A172 (cell line): ENCODE results near the gene EFNA2. TPM values are rescaled to one million over a fixed set of nuclear protein-coding genes. Genes with fewer than 3 reads are reported as not detected.
A peak's percentile ranks its signal among the peaks of the same experiment; 100 is the strongest.
"Not testable (repeated sequence)": the region's sequence is repeated elsewhere in the genome, so short reads cannot be mapped to it uniquely, and the experiment has no call there.

Source experiments
- DNase-seq: peaks from one replicate; pipeline ENCODE4 v3.0.0-alpha.2; 2015; ENCODE audit warnings: low spot score
- total RNA-seq: library from RNA; depleted of rRNA; stranded (reverse); fragments of >200 nt; shearing (Covaris generic); gene quantifications from 2 replicates; pipeline ENCODE4 v1.2.3, GENCODE V29; 2014; rRNA removed

EFNA2 gene
- total RNA-seq, 1 experiment from 2014 or later = 9.9 TPM

- DNase-seq = no peak
Measured at GRCh38 chr19:1318678-1319471, 33.2 kb downstream of the EFNA2 start.

- not testable (repeated sequence) for DNase-seq
Measured at GRCh38 chr19:1320282-1320650, 34.6 kb downstream of the EFNA2 start.

GRCh38 chr19:1321539-1321938 is 35.9 kb downstream of the EFNA2 start:
- DNase-seq = no peak

- DNase-seq = no peak
Measured at GRCh38 chr19:1322198-1322981, 36.7 kb downstream of the EFNA2 start.

- DNase-seq = no peak
Measured at GRCh38 chr19:1324249-1324805, 38.7 kb downstream of the EFNA2 start.

- DNase-seq = peak; percentile 54
Measured at GRCh38 chr19:1324806-1325567, 39.3 kb downstream of the EFNA2 start.

GRCh38 chr19:1325568-1326294 is 40.1 kb downstream of the EFNA2 start:
- no peak for DNase-seq

GRCh38 chr19:1327125-1327524 is 41.5 kb downstream of the EFNA2 start:
- no peak for DNase-seq

GRCh38 chr19:1332208-1332607 is 46.5 kb downstream of the EFNA2 start:
- not testable (repeated sequence) for DNase-seq

- no peak for DNase-seq
Measured at GRCh38 chr19:1336079-1336684, 50.5 kb downstream of the EFNA2 start.

GRCh38 chr19:1340681-1341469 is 55.2 kb downstream of the EFNA2 start:
- no peak for DNase-seq

- no peak for DNase-seq
Measured at GRCh38 chr19:1343041-1343440, 57.4 kb downstream of the EFNA2 start.

- no peak for DNase-seq
Measured at GRCh38 chr19:1349211-1349610, 63.5 kb downstream of the EFNA2 start.

GRCh38 chr19:1350867-1351266 is 65.2 kb downstream of the EFNA2 start:
- no peak for DNase-seq

Other genes starting within 250 kb of the EFNA2 start
- gene ABCA7, start 245.8 kb upstream of the EFNA2 start, total RNA-seq = 5.1 and 8.6 TPM in 2 replicates
- 3.1 and 4.9 TPM in 2 replicates for gene ARHGAP45, start 218.7 kb upstream of the EFNA2 start, total RNA-seq
- 265 and 318 TPM in 2 replicates for gene POLR2E, start 190.5 kb upstream of the EFNA2 start, total RNA-seq
- gene GPX4, start 181.9 kb upstream of the EFNA2 start, total RNA-seq = 323 and 353 TPM in 2 replicates
- gene SBNO2, start 111.6 kb upstream of the EFNA2 start, total RNA-seq = 37.0 and 51.1 TPM in 2 replicates
- 87.8 and 98.9 TPM in 2 replicates for gene STK11, start 80.1 kb upstream of the EFNA2 start, total RNA-seq
- gene CBARP, start 47.9 kb upstream of the EFNA2 start, total RNA-seq = 0.93 and 0.95 TPM in 2 replicates
- 42.2 and 78.9 TPM in 2 replicates for gene ATP5F1D, start 44.1 kb upstream of the EFNA2 start, total RNA-seq
- gene MIDN, start 37.3 kb upstream of the EFNA2 start, total RNA-seq = 7.0 and 19.2 TPM in 2 replicates
- gene CIRBP, start 16.5 kb upstream of the EFNA2 start, total RNA-seq = 124 and 266 TPM in 2 replicates
- gene FAM174C, start 10.3 kb upstream of the EFNA2 start, total RNA-seq = 90.5 and 93.6 TPM in 2 replicates
- 169 and 186 TPM in 2 replicates for gene NDUFS7, start 98.0 kb downstream of the EFNA2 start, total RNA-seq
- gene GAMT, start 115.7 kb downstream of the EFNA2 start, total RNA-seq = 101 and 117 TPM in 2 replicates
- 84.8 and 110 TPM in 2 replicates for gene DAZAP1, start 121.7 kb downstream of the EFNA2 start, total RNA-seq
- 2,554 and 2,923 TPM in 2 replicates for gene RPS15, start 152.5 kb downstream of the EFNA2 start, total RNA-seq
- gene APC2, start 164.2 kb downstream of the EFNA2 start, total RNA-seq = 0.79 and 5.5 TPM in 2 replicates
- gene C19orf25, start 193.3 kb downstream of the EFNA2 start, total RNA-seq = 44.0 and 60.4 TPM in 2 replicates
- gene PCSK4, start 204.5 kb downstream of the EFNA2 start, total RNA-seq = 3.1 and 5.4 TPM in 2 replicates
- gene REEP6, start 205.3 kb downstream of the EFNA2 start, total RNA-seq = 4.1 and 4.3 TPM in 2 replicates
- 3.9 and 6.4 TPM in 2 replicates for gene ADAMTSL5, start 227.1 kb downstream of the EFNA2 start, total RNA-seq
- 0.22 TPM in 1 of 2 replicates, not detected in the other for gene PLK5, start 238.2 kb downstream of the EFNA2 start, total RNA-seq